GM23338 (cell line): ENCODE data around the gene IMMP2L. TPM values are rescaled to one million over a fixed set of nuclear protein-coding genes. Genes with fewer than 3 reads are reported as not detected.

Experiments
- ATAC-seq: fragments of 200-7000 bp; cut with Tn5 transposase; 3 replicates; pipeline ENCODE4 v1.9.1; 2020
- DNase-seq: peaks from one replicate; pipeline ENCODE4 v3.0.0-alpha.2; 2015; ENCODE audit warnings: low spot score
- H2AFZ ChIP-seq: fragments of 200-600 bp; sonication (generic); 2 replicates; pipeline ENCODE4 v1.8.0; 2016; ENCODE audit warnings: antibody characterized with exemption, mild to moderate bottlenecking, moderate library complexity
- H3F3A ChIP-seq: fragments of 200-600 bp; sonication (generic); replicated peaks from 2 replicates; pipeline ENCODE4 v1.8.0; 2017; ENCODE audit warnings: antibody characterized with exemption, mixed run types, low read depth
- H3K27ac ChIP-seq: fragments of 200-600 bp; sonication (generic); 2 replicates; pipeline ENCODE4 v1.6.1; 2016; ENCODE audit warnings: low read depth
- H3K27me3 ChIP-seq: fragments of 200-600 bp; sonication (generic); 2 replicates; pipeline ENCODE4 v1.8.0; 2016; ENCODE audit warnings: mild to moderate bottlenecking, mixed run types, moderate library complexity; ENCODE audit not compliant: insufficient read depth
- H3K36me3 ChIP-seq: fragments of 200-600 bp; sonication (generic); 2 replicates; pipeline ENCODE4 v1.8.0; 2016; ENCODE audit warnings: mild to moderate bottlenecking; ENCODE audit not compliant: insufficient read depth
- H3K4me1 ChIP-seq: fragments of 200-600 bp; sonication (generic); 2 replicates; pipeline ENCODE4 v1.8.0; 2016; ENCODE audit warnings: mild to moderate bottlenecking, moderate library complexity; ENCODE audit not compliant: insufficient read depth
- H3K4me2 ChIP-seq: fragments of 200-600 bp; sonication (generic); 2 replicates; pipeline ENCODE4 v1.7.1; 2017; ENCODE audit warnings: mixed run types
- H3K4me3 ChIP-seq: fragments of 200-600 bp; sonication (generic); 2 replicates; pipeline ENCODE4 v1.6.1; 2016; ENCODE audit warnings: mixed run types
- H3K79me2 ChIP-seq: fragments of 200-600 bp; sonication (generic); replicated peaks from 2 replicates; pipeline ENCODE4 v1.8.0; 2017; ENCODE audit warnings: mild to moderate bottlenecking; ENCODE audit not compliant: insufficient read depth
- H3K9me2 ChIP-seq: fragments of 200-600 bp; sonication (generic); 2 replicates; pipeline ENCODE4 v1.8.0; 2017; ENCODE audit not compliant: insufficient read depth
- H4K20me1 ChIP-seq: fragments of 200-600 bp; sonication (generic); replicated peaks from 2 replicates; pipeline ENCODE4 v1.8.0; 2017; ENCODE audit warnings: mild to moderate bottlenecking; ENCODE audit not compliant: insufficient read depth
- H3K27ac Mint-ChIP-seq: 2 replicates; pipeline ENCODE4 v1.8.0; 2020; ENCODE audit warnings: inconsistent platforms, mild to moderate bottlenecking, moderate library complexity, mixed read lengths
- H3K27me3 Mint-ChIP-seq: 3 replicates; pipeline ENCODE4 v1.8.0; 2022; ENCODE audit warnings: low read depth, mild to moderate bottlenecking, moderate library complexity, mixed read lengths, inconsistent platforms; ENCODE audit not compliant: insufficient read depth, poor library complexity
- H3K36me3 Mint-ChIP-seq: 3 replicates; pipeline ENCODE4 v1.8.0; 2021; ENCODE audit warnings: low read depth, mild to moderate bottlenecking, inconsistent platforms, moderate library complexity, mixed read lengths
- H3K4me1 Mint-ChIP-seq: 3 replicates; pipeline ENCODE4 v1.8.0; 2020; ENCODE audit warnings: mild to moderate bottlenecking, inconsistent platforms, mixed read lengths
- H3K4me3 Mint-ChIP-seq: 3 replicates; pipeline ENCODE4 v1.8.0; 2021; ENCODE audit warnings: moderate library complexity, mild to moderate bottlenecking, inconsistent platforms, mixed read lengths
- H3K9me3 Mint-ChIP-seq: 3 replicates; pipeline ENCODE4 v1.8.0; 2020; ENCODE audit warnings: moderate library complexity, mild to moderate bottlenecking, inconsistent platforms, mixed read lengths
- CREB1 ChIP-seq: fragments of 250-450 bp; sonication (Bioruptor Pico); IDR thresholded peaks from 2 replicates; pipeline ENCODE4 v1.5.0; 2020; ENCODE audit warnings: low read depth, mild to moderate bottlenecking, moderate library complexity
- EZH2 ChIP-seq: fragments of 200-600 bp; sonication (generic); IDR thresholded peaks from one replicate; pipeline ENCODE4 v1.8.0; 2017; ENCODE audit warnings: antibody characterized with exemption, mild to moderate bottlenecking, low read depth; ENCODE audit not compliant: unreplicated experiment
- EZH2phosphoT487 ChIP-seq: fragments of 200-600 bp; sonication (generic); IDR thresholded peaks from one replicate; pipeline ENCODE4 v1.8.1; 2018; ENCODE audit warnings: antibody characterized with exemption; ENCODE audit not compliant: unreplicated experiment
- JUNB ChIP-seq: IDR thresholded peaks from one replicate; pipeline ENCODE4 v1.6.1; 2016; ENCODE audit warnings: antibody characterized with exemption; ENCODE audit not compliant: unreplicated experiment
- NANOG ChIP-seq: IDR thresholded peaks from 2 replicates; pipeline ENCODE4 v1.6.1; 2016; ENCODE audit warnings: antibody characterized with exemption, borderline replicate concordance
- REST ChIP-seq: IDR thresholded peaks from one replicate; pipeline ENCODE4 v1.6.1; 2018; ENCODE audit warnings: antibody characterized with exemption; ENCODE audit not compliant: unreplicated experiment
- STAT1 ChIP-seq: IDR thresholded peaks from one replicate; pipeline ENCODE4 v1.6.1; 2016; ENCODE audit warnings: antibody characterized with exemption; ENCODE audit not compliant: unreplicated experiment
- ZNF114 ChIP-seq: fragments of 250-450 bp; sonication (Bioruptor Pico); IDR thresholded peaks from 2 replicates; pipeline ENCODE4 v1.5.0; 2020; ENCODE audit warnings: mild to moderate bottlenecking, moderate library complexity
- ZNF331 ChIP-seq: fragments of 250-450 bp; sonication (Bioruptor Pico); IDR thresholded peaks from 2 replicates; pipeline ENCODE4 v1.5.0; 2020; ENCODE audit warnings: low read depth, mild to moderate bottlenecking, moderate library complexity
- ZNF462 ChIP-seq: fragments of 250-450 bp; sonication (Bioruptor Pico); IDR thresholded peaks from 2 replicates; pipeline ENCODE4 v1.5.0; 2020; ENCODE audit warnings: mild to moderate bottlenecking, moderate library complexity
- polyA plus RNA-seq: library from polyadenylated mRNA; unstranded; fragments of >200 nt; fragmentation: Nextera tagmentation; extraction: Ambion mirVana; gene quantifications from 2 replicates; pipeline ENCODE4 v1.2.1, GENCODE V29; 2016
- total RNA-seq: library from RNA; depleted of rRNA; stranded (reverse); fragments of >200 nt; shearing (Covaris generic); gene quantifications from 2 replicates; pipeline ENCODE4 v1.2.3, GENCODE V29; 2014

The IMMP2L gene
- total and polyA plus RNA-seq, 2 experiments from 2014 or later = 7.3 to 14.0 TPM

GRCh38 chr7:110688908-110689307, 873.4 kb downstream of the IMMP2L start (continued):
- TF ChIP-seq ZNF462 (CRISPR knock-in tag) = no peak
- no peak for TF ChIP-seq JUNB
- TF ChIP-seq ZNF331 (CRISPR knock-in tag) = no peak
- no peak for TF ChIP-seq NANOG

- Histone ChIP-seq H3F3A (no peaks in the 10 kb centered on the region), H3K4me1 (no peaks in the 10 kb centered on the region; the same call in 1 of the 2 replicates), H3K27me3 (no peaks in the 10 kb centered on the region), H3K9me2 (no peaks in the 10 kb centered on the region; the same call in 1 of the 2 replicates), H4K20me1 (no peaks in the 10 kb centered on the region), H3K4me2 (no peak overlapping the region), H3K4me3 (no peak overlapping the region), H3K79me2 (no peaks in the 10 kb centered on the region), H2AFZ (no peak overlapping the region), H3K36me3 (no peaks in the 10 kb centered on the region), H3K27ac (no peak overlapping the region)
- DNase-seq (no peak), ATAC-seq (no peak)
- Mint-ChIP-seq H3K27me3 (no peaks in the 10 kb centered on the region), H3K27ac (no peak overlapping the region), H3K36me3 (no peaks in the 10 kb centered on the region), H3K4me1 (no peaks in the 10 kb centered on the region), H3K9me3 (no peaks in the 10 kb centered on the region), H3K4me3 (no peak overlapping the region)
- no peak for TF ChIP-seq EZH2
Measured at GRCh38 chr7:110685899-110686298, 876.4 kb downstream of the IMMP2L start.

GRCh38 chr7:110681941-110682340, 880.4 kb downstream of the IMMP2L start:
- Mint-ChIP-seq H3K36me3 (no peaks in the 10 kb centered on the region), H3K27ac (no peak overlapping the region), H3K4me1 (no peaks in the 10 kb centered on the region), H3K4me3 (no peak overlapping the region), H3K9me3 (no peaks in the 10 kb centered on the region), H3K27me3 (peaks cover 2% of the 10 kb centered on the region)
- Histone ChIP-seq H3K79me2 (no peaks in the 10 kb centered on the region), H3K27ac (no peak overlapping the region), H4K20me1 (no peaks in the 10 kb centered on the region), H3K9me2 (no peaks in the 10 kb centered on the region; the same call in 1 of the 2 replicates), H3F3A (no peaks in the 10 kb centered on the region), H2AFZ (no peak overlapping the region), H3K36me3 (no peaks in the 10 kb centered on the region), H3K4me3 (no peak overlapping the region), H3K27me3 (no peaks in the 10 kb centered on the region), H3K4me1 (no peaks in the 10 kb centered on the region), H3K4me2 (no peak overlapping the region)
- ATAC-seq (no peak), DNase-seq (no peak)
- no peak for TF ChIP-seq REST
- no peak for TF ChIP-seq JUNB
- no peak for TF ChIP-seq STAT1
- no peak for TF ChIP-seq EZH2
- TF ChIP-seq ZNF114 (CRISPR knock-in tag) = no peak
- TF ChIP-seq CREB1 (CRISPR knock-in tag) = no peak
- no peak for TF ChIP-seq ZNF331 (CRISPR knock-in tag)
- no peak for TF ChIP-seq NANOG
- no peak for TF ChIP-seq EZH2phosphoT487
